GM20000 (cell line): ENCODE measurements around the gene ELFN2.

ENCODE experiments used
- DNase-seq: peaks from one replicate; pipeline ENCODE4 v3.0.0; 2012; ENCODE audit warnings: low spot score
- CTCF ChIP-seq: IDR thresholded peaks from 2 replicates; pipeline ENCODE4 v1.5.1; 2012; ENCODE audit warnings: mild to moderate bottlenecking, control low read depth; ENCODE audit errors: extremely low read depth, missing control alignments

Gene ELFN2

DNA sequence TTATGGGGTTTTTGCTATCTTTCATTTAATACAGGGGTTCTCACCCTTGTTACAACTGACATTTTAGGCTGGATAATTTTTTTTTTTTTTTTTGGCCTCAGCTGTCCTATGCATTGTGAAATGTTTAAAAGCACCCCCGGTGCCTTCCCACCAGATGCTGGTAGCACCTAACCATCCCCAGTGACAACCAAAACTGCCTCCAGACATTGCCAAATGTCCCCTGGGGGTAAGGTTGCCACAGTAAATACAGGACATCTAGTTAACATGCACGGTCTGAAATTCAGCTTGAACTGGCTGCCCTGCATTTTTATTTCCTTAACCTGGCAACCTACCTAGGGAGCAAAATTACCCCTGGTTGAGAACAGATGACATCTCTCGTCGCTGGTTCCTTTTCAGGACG is 72.6 kb downstream of the ELFN2 start:
- DNase-seq, result no peak
- no peak for TF ChIP-seq CTCF

GRCh38 chr22:37354261-37354660 is 73.0 kb downstream of the ELFN2 start:
- no peak for DNase-seq
- TF ChIP-seq CTCF, result no peak

DNA sequence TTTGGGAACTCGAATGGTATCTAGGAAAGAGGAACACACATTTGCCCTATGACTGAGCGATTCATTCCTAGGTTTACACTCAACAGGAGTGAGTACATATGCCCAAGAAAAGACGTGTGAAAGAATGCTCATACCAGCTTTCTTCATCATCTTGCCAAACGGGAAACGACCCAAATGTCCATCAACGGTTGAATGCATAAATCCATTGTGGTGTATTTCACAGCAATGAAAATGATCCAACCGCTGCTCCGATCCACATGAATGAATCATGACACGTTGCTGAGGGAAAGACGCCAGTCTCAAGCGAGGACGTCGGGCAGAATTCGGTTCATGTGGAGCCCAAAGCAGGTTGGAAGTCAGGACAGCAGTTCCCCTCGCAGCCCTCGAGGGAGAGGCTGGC is 73.4 kb downstream of the ELFN2 start:
- TF ChIP-seq CTCF, result no peak

DNA sequence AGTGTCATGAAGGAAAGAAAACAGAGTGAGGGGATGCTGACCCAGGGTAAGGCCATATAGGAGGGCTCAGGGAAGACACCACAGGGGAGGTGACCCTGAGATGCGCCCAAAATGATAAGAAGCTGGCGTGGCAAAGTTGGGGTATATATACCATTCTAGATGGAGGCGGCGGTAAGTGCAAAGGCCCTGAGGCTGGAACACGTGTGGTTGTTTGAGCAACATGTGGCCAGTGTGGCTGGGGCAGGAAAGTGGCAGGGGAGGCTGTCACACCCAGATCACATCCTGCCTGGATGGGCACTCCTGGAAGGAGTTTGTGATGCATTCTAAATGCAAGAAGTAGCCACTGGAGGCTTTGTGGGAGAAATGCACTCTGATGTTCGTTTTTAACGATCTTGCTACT is 74.8 kb downstream of the ELFN2 start:
- no peak for TF ChIP-seq CTCF
- no peak for DNase-seq

More for the DNA sequence above, 73.4 kb downstream of the ELFN2 start:
- DNase-seq, result no peak

DNA sequence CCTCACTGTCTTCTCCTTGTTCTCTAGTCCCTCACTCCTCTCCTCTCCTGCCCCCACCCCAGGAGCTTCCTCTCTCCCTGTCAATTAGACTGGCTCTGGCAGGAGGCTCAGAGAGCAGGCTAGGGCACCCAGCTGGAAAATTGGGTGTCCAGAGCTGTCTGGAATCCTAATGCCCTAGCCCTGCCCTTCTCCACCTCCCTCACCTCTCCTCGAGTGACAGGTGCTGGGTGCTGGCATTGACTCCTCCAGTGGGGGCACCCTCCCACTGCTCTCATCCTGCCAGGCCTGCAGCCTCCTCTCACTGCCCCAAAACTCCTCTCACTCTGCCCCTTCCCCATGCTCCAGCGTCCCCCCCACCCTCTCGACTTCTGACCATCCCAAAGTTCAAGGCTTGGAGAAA is 76.0 kb downstream of the ELFN2 start:
- DNase-seq, result no peak
- TF ChIP-seq CTCF, result no peak

GRCh38 chr22:37349043-37349814 is 78.0 kb downstream of the ELFN2 start:
- no peak for DNase-seq
- no peak for TF ChIP-seq CTCF

DNA sequence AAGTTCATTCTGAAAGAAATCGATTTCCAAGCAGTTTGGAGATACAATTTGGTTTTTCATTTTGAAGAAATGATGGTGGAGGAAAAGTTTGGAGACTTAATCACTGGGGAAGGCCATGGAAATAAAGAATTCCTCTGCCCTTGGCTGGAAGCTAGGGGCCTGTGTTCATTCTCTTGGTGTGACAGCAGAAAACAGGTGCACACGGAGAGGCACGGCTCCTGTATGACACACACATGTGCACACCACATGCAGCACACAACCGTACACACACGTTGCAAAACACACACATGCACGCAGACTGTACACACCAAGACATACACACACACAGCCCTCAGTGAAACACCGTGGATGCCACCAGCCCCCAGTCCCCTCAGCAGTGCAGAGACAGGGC is 80.8 kb downstream of the ELFN2 start:
- no peak for TF ChIP-seq CTCF

More for the DNA sequence above, 80.8 kb downstream of the ELFN2 start:
- no peak for DNase-seq
